DMS 273 (cell line): Measurements from ENCODE around the gene UBTF.

Source experiments
- DNase-seq: peaks from one replicate; lab custom pipeline; 2025; ENCODE audit not compliant: unreplicated experiment; lab: John Stamatoyannopoulos, UW

UBTF gene

GRCh38 chr17:44170499-44171201 lies 48.8 kb downstream of the UBTF start, which contains the start of gene ASB16:
Gene ASB16, plus strand, starts transcription at chr17:44170704. Its CDS starts 86 bp downstream, at chr17:44170790.
- peak; percentile 55 for DNase-seq

GRCh38 chr17:44170135-44170498 lies 49.4 kb downstream of the UBTF start:
- DNase-seq: no peak

- no peak for DNase-seq
Measured at GRCh38 chr17:44167181-44167861, 52.2 kb downstream of the UBTF start.

- no peak for DNase-seq
Measured at GRCh38 chr17:44164476-44164875, 55.0 kb downstream of the UBTF start.

- DNase-seq: no peak
Measured at GRCh38 chr17:44159519-44160210, 59.8 kb downstream of the UBTF start.

GRCh38 chr17:44155488-44155887 lies 64.0 kb downstream of the UBTF start:
- DNase-seq: peak; percentile 48
